K562 (cell line): ENCODE results near the gene ZNF554. TPM values are rescaled to one million over a fixed set of nuclear protein-coding genes. Genes with fewer than 3 reads are reported as not detected.

Experiments
- CCAR2 ChIP-seq: fragments of 200-400 bp; formaldehyde crosslinking; IDR thresholded peaks from 2 replicates; pipeline ENCODE4 v1.6.1; 2017; ENCODE audit warnings: mild to moderate bottlenecking, low read depth, low read length
- CREB1 ChIP-seq, 2 experiments: sonication (generic) in 1 of 2; formaldehyde crosslinking in 1 of 2; IDR thresholded peaks; 2 replicates each; pipeline versions ENCODE4 v1.6.1 to v1.8.0; 2012 to 2022; ENCODE audit warnings: inconsistent platforms in 1 of 2, mild to moderate bottlenecking in 1 of 2, missing genetic modification reagents in 1 of 2, moderate library complexity in 1 of 2
- CREM ChIP-seq: IDR thresholded peaks from 2 replicates; pipeline ENCODE4 v1.6.1; 2014; ENCODE audit warnings: antibody characterized with exemption, low read depth
- ETV5 ChIP-seq: sonication (generic); formaldehyde crosslinking; IDR thresholded peaks from 2 replicates; pipeline ENCODE4 v1.4.0; 2020; ENCODE audit warnings: low read depth, mild to moderate bottlenecking, missing genetic modification reagents
- MXI1 ChIP-seq: IDR thresholded peaks from 2 replicates; pipeline ENCODE4 v1.6.1; 2011; ENCODE audit warnings: low read depth, mild to moderate bottlenecking, improper control_type of control experiment, low read length
- NR2C1 ChIP-seq, 2 experiments: fragments of 450-650 bp; IDR thresholded peaks; 2 replicates each; pipeline ENCODE4 v1.6.1; 2017; ENCODE audit warnings: mild to moderate bottlenecking in 2 of 2, antibody characterized with exemption in 1 of 2, inconsistent platforms in 1 of 2, missing compliant biosample characterization in 1 of 2, missing genetic modification characterization in 1 of 2
- NRF1 ChIP-seq, 2 experiments: fragments of 450-650 bp; IDR thresholded peaks in 1 of 2; conservative IDR thresholded peaks in 1 of 2; 2 replicates each; pipeline ENCODE4 v1.6.1; 2014; ENCODE audit warnings: mild to moderate bottlenecking in 2 of 2
- PHB2 ChIP-seq: fragments of 450-650 bp; IDR thresholded peaks from 2 replicates; pipeline ENCODE4 v1.6.1; 2017; ENCODE audit warnings: low read depth
- PPARD ChIP-seq: fragments of 250-450 bp; sonication (Bioruptor Pico); IDR thresholded peaks from 2 replicates; pipeline ENCODE4 v1.8.0; 2022; ENCODE audit warnings: inconsistent platforms, mild to moderate bottlenecking, moderate library complexity
- RCOR1 ChIP-seq, 2 experiments: IDR thresholded peaks; 2 replicates each; pipeline ENCODE4 v1.6.1; 2012; ENCODE audit warnings: low read depth in 2 of 2, low read length in 2 of 2, borderline replicate concordance in 1 of 2, improper control_type of control experiment in 1 of 2
- TAL1 ChIP-seq: fragments of 450-650 bp; IDR thresholded peaks from 2 replicates; pipeline ENCODE4 v1.6.1; 2016; ENCODE audit warnings: mild to moderate bottlenecking
- TFE3 ChIP-seq: fragments of 450-650 bp; formaldehyde crosslinking; IDR thresholded peaks from 2 replicates; pipeline ENCODE4 v1.4.0; 2020; ENCODE audit warnings: mild to moderate bottlenecking, mixed read lengths
- TRIM24 ChIP-seq, 2 experiments: fragments of 450-650 bp; IDR thresholded peaks; 2 replicates each; pipeline ENCODE4 v1.6.1; 2016
- polyA plus RNA-seq, 8 experiments: library from polyadenylated mRNA; depleted of rRNA in 4 of 8; stranded (reverse) in 5 of 8; unstranded in 3 of 8; fragments of >200 nt; fragmentation: Nextera tagmentation in 2 of 8; fragmentation: Illumina TruSeq in 1 of 8; extraction: Ambion mirVana in 2 of 8; extraction: Trizol in 1 of 8; gene quantifications; 2 replicates each; pipeline versions ENCODE4 v1.2.1 to v1.2.3, GENCODE V29; 2011 to 2014; ENCODE audit warnings: inconsistent platforms in 1 of 8, missing spikeins in 1 of 8
- total RNA-seq, 7 experiments: library from RNA; depleted of rRNA in 6 of 7; stranded (reverse); fragments of >200 nt in 6 of 7; fragmentation: Illumina TruSeq in 2 of 7; extraction: Trizol in 2 of 7; gene quantifications; 2 replicates each; pipeline versions ENCODE4 v1.2.1 to v1.2.3, GENCODE V29; 2011 to 2021; ENCODE audit warnings: low replicate concordance in 1 of 7
- TF ChIP-seq, protein P1 (sequence below), 2 experiments: fragments of 450-650 bp; formaldehyde crosslinking in 1 of 2; IDR thresholded peaks; 2 replicates each; pipeline versions ENCODE4 v1.4.0 to v1.6.1; 2014 to 2020; ENCODE audit warnings: mild to moderate bottlenecking in 2 of 2, borderline replicate concordance in 1 of 2, low read depth in 1 of 2
- TF ChIP-seq, protein P2 (sequence below), 2 experiments: fragments of 450-650 bp in 1 of 2; sonication (generic) in 1 of 2; formaldehyde crosslinking in 1 of 2; IDR thresholded peaks in 1 of 2; conservative IDR thresholded peaks in 1 of 2; 2 replicates each; pipeline versions ENCODE4 v1.6.1 to v1.8.1; 2016 to 2023; ENCODE audit warnings: mild to moderate bottlenecking in 2 of 2, moderate library complexity in 2 of 2, inconsistent platforms in 1 of 2, missing genetic modification reagents in 1 of 2

The ZNF554 gene
- total and polyA plus RNA-seq, 9 of the 15 experiments (the other 6 are each of a cell fraction or from before 2014, with no cell fraction given), result 0.07 to 1.8 (median 1.1) TPM

DNA sequence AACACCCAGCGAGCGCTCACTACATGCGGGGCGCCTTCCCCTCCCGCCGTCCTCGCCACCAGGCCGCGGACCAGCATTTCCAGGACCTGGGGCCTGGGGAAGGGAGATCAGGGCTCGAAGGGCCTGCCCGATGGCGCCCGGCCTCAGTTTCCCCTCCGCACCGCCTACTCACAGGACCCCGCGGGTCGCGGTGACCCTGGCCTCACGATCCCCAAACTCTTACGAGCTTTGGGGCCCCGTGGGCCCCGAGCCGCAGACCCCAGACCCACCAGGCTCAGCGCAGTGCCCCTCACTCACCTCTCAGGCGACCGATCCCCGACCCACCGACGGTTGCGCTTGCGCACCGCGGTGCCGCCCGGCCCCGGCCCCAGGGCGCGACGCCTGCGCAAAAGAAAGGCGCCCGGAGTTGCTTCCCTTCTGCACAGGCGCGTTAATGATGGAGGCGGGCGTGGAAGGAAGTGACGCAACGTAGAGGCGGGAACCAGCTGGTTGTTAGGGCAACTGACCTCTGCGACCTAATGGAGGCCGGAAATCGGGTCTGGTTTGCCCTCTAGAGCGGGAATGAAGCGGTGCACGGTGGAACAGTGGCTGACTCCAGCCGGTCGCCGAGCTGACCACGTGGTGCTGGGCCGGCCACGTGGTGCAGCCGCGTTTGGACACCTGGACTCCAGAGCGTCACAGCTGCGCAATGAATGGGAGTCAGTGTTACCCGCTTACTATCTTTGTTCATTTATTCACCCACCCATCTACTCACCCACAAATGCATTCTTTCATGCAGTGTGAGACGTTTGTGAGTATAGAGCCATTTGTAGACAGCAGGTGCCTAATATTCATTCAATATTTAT lies 36.5 kb upstream of the ZNF554 start, which contains the start of gene SGTA (continued):
- TF ChIP-seq, protein P1, sequence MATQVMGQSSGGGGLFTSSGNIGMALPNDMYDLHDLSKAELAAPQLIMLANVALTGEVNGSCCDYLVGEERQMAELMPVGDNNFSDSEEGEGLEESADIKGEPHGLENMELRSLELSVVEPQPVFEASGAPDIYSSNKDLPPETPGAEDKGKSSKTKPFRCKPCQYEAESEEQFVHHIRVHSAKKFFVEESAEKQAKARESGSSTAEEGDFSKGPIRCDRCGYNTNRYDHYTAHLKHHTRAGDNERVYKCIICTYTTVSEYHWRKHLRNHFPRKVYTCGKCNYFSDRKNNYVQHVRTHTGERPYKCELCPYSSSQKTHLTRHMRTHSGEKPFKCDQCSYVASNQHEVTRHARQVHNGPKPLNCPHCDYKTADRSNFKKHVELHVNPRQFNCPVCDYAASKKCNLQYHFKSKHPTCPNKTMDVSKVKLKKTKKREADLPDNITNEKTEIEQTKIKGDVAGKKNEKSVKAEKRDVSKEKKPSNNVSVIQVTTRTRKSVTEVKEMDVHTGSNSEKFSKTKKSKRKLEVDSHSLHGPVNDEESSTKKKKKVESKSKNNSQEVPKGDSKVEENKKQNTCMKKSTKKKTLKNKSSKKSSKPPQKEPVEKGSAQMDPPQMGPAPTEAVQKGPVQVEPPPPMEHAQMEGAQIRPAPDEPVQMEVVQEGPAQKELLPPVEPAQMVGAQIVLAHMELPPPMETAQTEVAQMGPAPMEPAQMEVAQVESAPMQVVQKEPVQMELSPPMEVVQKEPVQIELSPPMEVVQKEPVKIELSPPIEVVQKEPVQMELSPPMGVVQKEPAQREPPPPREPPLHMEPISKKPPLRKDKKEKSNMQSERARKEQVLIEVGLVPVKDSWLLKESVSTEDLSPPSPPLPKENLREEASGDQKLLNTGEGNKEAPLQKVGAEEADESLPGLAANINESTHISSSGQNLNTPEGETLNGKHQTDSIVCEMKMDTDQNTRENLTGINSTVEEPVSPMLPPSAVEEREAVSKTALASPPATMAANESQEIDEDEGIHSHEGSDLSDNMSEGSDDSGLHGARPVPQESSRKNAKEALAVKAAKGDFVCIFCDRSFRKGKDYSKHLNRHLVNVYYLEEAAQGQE (IDR thresholded peaks at IDR 0.05; ENCODE audit: borderline replicate concordance), result peak; percentile 97
- TF ChIP-seq, protein P1 (CRISPR knock-in tag; IDR thresholded peaks at IDR 0.05; ENCODE audit: low read depth), result no peak
- peak in 1 of 2 experiments; percentile 78; a peak in 2 of 4 replicates for TF ChIP-seq RCOR1 (IDR thresholded peaks at IDR 0.05; ENCODE audit: borderline replicate concordance in 1 of 2, low read depth in 2 of 2, low read length in 2 of 2)
- TF ChIP-seq, protein P2, sequence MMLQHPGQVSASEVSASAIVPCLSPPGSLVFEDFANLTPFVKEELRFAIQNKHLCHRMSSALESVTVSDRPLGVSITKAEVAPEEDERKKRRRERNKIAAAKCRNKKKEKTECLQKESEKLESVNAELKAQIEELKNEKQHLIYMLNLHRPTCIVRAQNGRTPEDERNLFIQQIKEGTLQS (IDR thresholded peaks at IDR 0.05), result peak; percentile 95
- TF ChIP-seq, protein P2 (CRISPR knock-in tag; conservative IDR thresholded peaks at IDR 0.05), result peak; percentile 95
- peak; percentile 99 for TF ChIP-seq CREM
- no peak for TF ChIP-seq CCAR2
- TF ChIP-seq PHB2, result no peak
- TF ChIP-seq TAL1, result no peak; the same call in 1 of the 2 replicates
- TF ChIP-seq CREB1 (IDR thresholded peaks at IDR 0.05), result peak; percentile 98
- TF ChIP-seq CREB1 (CRISPR knock-in tag; IDR thresholded peaks at IDR 0.05), result peak; percentile 98
- TF ChIP-seq ETV5 (CRISPR knock-in tag), result peak; percentile 94
- peak; percentile 97 for TF ChIP-seq MXI1
- TF ChIP-seq TRIM24 (IDR thresholded peaks at IDR 0.05), result peak in 1 of 2 experiments; percentile 58; a peak in 1 of 4 replicates
- peak; percentile 94 for TF ChIP-seq NR2C1 (IDR thresholded peaks at IDR 0.05)
- peak; percentile 97 for TF ChIP-seq NR2C1 (tag; IDR thresholded peaks at IDR 0.05)
- TF ChIP-seq NRF1 (conservative IDR thresholded peaks at IDR 0.05 in 1 of 2, IDR thresholded peaks at IDR 0.05 in 1 of 2), result peak; percentile 99
- TF ChIP-seq TFE3 (CRISPR knock-in tag), result peak; percentile 84
- TF ChIP-seq PPARD, result no peak
